Astrocyte (in vitro differentiated cells and primary cell): ENCODE data around the gene CHCHD6.

Source experiments
- EZH2 ChIP-seq: IDR thresholded peaks from 2 replicates; pipeline ENCODE4 v1.6.1; 2012; ENCODE audit warnings: mild to moderate bottlenecking, low read length, inconsistent platforms; ENCODE audit not compliant: insufficient read depth
- TF ChIP-seq, protein P1 (sequence below): IDR thresholded peaks from 2 replicates; pipeline ENCODE4 v1.5.1; 2011; ENCODE audit warnings: low read depth, mild to moderate bottlenecking, inconsistent platforms, low read length, moderate library complexity; ENCODE audit not compliant: insufficient read depth

DNA sequence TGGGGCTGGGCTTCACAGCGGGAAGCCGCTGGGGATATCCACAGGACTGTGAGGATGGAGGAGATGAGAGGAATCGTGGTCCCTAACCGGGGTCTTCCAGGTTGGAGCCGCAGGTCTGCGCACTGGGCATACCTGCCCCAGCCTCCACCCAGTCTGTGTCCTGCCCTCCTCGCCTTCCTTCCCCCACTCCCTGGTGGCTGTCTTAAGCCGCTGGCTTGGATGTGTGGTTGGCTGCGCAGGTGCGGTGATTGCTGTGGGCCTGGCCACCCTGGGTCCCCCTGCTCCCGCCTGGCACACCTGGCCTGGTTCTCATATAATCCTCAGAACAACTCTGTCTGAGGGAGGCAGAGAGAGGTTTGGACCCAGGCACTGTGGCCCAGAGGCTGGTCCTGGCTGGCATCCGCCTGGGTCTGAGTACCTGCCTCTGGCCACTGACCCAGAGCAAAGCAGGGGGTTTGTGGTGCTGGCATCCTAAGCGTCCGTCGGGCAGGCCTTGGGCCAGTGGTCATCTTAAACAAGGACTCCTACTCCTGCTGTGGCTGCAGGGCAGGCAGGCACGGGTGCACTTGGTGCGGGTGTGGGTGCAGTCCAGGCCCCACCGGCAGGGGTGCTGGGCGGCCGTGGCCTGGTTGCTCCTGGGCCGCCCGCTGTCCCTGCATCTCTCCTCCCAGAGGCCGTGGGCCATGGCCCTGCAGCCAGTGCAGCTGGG is 297.6 kb downstream of the CHCHD6 start:
- no peak for TF ChIP-seq EZH2
- TF ChIP-seq, protein P1, sequence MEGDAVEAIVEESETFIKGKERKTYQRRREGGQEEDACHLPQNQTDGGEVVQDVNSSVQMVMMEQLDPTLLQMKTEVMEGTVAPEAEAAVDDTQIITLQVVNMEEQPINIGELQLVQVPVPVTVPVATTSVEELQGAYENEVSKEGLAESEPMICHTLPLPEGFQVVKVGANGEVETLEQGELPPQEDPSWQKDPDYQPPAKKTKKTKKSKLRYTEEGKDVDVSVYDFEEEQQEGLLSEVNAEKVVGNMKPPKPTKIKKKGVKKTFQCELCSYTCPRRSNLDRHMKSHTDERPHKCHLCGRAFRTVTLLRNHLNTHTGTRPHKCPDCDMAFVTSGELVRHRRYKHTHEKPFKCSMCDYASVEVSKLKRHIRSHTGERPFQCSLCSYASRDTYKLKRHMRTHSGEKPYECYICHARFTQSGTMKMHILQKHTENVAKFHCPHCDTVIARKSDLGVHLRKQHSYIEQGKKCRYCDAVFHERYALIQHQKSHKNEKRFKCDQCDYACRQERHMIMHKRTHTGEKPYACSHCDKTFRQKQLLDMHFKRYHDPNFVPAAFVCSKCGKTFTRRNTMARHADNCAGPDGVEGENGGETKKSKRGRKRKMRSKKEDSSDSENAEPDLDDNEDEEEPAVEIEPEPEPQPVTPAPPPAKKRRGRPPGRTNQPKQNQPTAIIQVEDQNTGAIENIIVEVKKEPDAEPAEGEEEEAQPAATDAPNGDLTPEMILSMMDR = no peak
